AG09309 (cell line): ENCODE results near the gene NPC1.

Source experiments
- DNase-seq: peaks from one replicate; pipeline ENCODE4 v3.0.0-alpha.2; 2010; ENCODE audit warnings: low read depth
- H3K4me3 ChIP-seq: 2 replicates; pipeline ENCODE4 v1.5.1; 2011; ENCODE audit warnings: mild to moderate bottlenecking, low read depth, low read length, moderate library complexity; ENCODE audit not compliant: control insufficient read depth
- TF ChIP-seq, protein P1 (sequence below): IDR thresholded peaks from 2 replicates; pipeline ENCODE4 v1.5.1; 2011; ENCODE audit warnings: mild to moderate bottlenecking, low read depth, low read length, inconsistent platforms; ENCODE audit not compliant: insufficient read depth, control insufficient read depth; ENCODE audit errors: missing control alignments

The NPC1 gene

DNA sequence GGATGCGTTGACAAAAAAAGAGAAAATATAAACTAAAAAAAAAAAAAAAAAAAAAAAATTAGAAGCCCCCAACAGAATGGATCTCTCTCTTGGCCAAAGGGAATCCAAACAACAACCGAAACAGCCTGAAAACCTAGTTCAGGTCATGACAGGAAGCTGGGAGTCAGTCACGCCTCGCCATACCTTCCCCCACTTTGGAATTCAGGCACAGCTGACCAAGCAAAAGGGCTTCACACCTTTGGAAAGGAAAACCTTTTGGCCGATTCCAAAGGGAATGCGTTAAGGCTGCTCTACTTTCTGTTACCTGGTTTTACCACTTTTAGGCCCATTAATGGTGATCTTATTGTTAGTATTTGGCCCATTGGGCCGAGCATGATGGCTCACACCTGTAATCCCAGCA lies 100.9 kb downstream of the NPC1 start:
- H3K4me3 ChIP-seq: no peak overlapping the region
- no peak for DNase-seq
- TF ChIP-seq, protein P1, sequence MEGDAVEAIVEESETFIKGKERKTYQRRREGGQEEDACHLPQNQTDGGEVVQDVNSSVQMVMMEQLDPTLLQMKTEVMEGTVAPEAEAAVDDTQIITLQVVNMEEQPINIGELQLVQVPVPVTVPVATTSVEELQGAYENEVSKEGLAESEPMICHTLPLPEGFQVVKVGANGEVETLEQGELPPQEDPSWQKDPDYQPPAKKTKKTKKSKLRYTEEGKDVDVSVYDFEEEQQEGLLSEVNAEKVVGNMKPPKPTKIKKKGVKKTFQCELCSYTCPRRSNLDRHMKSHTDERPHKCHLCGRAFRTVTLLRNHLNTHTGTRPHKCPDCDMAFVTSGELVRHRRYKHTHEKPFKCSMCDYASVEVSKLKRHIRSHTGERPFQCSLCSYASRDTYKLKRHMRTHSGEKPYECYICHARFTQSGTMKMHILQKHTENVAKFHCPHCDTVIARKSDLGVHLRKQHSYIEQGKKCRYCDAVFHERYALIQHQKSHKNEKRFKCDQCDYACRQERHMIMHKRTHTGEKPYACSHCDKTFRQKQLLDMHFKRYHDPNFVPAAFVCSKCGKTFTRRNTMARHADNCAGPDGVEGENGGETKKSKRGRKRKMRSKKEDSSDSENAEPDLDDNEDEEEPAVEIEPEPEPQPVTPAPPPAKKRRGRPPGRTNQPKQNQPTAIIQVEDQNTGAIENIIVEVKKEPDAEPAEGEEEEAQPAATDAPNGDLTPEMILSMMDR: no peak

DNA sequence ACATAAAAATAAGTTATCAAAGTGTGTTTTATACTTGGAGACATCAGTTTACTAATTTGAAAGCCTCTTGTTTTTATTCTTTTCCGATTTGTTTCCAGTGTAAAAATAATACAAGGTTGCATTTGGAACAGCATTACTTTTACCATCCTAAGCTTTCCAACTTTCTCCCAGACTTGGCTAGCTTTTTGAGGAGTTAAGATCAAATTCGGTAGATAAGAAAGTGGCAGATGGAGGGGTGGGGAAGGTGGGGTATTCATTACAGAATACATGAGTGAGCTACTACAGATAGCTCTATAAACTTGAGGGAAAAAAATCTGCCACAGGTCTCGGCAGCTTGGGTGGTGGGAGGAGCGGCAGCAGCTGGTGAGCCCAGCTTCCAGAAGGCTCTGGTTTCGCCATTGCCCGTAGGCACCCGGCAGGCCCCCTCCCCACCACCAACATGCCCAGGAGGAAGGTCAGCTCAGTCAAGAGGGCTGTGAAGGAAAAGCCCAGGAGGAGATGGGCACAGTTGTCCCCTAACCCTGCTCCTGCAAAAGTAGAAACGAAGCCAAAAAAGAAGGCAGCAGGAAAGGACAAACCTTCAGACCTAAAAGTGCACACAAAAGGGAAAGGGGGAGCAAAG lies 101.6 kb downstream of the NPC1 start:
- TF ChIP-seq, protein P1: no peak
- DNase-seq: no peak

More for the DNA sequence above, 101.6 kb downstream of the NPC1 start:
- H3K4me3 ChIP-seq: no peak overlapping the region
